DLD1 (cell line): Measurements from ENCODE around the gene CHAD.

Source experiments
- in situ Hi-C: cut with HindIII; loops from 2 replicates; pipeline ENCODE4 v1.10.0; 2017; ENCODE audit warnings: low sequenced_read_pairs

Gene CHAD

DNA sequence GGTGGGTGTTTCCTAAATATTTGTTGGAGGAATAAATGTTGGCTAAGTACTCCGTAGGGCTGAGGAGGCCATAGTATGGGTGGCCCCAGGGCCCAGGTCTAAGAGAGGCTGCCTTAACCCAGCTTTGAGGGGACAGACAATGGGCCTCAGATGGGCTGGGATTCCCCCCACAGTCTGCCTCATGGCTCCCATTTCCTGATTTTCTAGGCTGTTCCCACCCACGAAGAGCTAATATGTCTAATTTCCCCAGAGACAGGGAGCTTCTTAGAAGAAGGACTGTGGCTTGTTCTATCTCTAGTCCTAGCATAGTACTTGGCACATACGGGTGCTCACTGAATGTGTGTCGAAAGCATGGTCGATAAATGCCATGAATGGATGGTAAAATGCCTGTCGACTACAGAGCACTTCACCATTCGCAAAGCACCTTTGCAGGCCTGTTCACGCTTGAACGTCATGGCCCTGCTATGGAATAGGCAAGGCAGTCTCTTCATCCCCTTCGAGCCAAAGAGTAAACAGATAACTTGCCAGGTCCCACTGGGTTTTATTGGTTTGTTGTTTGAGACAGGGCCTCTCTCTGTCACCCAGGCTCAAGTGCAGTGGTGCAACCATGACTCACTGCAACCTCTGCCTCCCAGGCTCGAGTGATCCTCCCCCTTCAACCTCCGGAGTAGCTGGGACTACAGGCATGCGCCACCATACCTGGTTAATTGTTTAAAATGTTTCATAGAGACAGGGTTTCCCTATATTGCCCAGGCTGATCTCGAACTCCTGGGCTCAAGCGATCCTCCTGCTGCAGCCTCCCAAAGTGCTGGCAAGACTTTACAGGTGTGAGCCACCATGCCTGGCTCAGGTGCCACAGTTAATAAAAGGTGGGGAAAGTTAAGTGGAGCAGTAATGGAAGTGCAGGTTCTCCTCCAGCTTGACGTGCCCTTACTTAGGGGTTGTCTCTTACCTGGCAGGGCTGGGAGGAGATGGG is 9.7 kb downstream of the CHAD start:
- in situ Hi-C loops, result no loop called here

DNA sequence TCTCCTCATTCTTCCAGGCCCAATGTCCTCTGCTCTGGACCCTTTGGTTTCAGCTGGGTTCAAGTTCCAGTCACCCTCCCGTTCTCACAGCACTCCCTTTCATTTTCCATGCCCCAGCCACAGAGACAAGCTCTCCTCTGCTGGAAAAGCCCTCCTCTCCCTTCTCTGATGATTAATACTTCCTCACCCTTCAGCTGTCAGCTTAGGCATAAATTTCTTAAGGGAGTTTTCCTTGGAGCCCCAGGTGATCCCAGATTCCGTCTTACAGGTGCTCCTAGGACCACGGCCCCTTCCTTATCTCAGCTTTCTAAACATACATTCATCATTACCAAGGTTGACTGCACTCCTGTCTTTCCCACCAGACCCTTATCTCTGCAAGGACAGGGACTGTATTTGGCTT is 10.4 kb downstream of the CHAD start:
- in situ Hi-C loops, result no loop called here

DNA sequence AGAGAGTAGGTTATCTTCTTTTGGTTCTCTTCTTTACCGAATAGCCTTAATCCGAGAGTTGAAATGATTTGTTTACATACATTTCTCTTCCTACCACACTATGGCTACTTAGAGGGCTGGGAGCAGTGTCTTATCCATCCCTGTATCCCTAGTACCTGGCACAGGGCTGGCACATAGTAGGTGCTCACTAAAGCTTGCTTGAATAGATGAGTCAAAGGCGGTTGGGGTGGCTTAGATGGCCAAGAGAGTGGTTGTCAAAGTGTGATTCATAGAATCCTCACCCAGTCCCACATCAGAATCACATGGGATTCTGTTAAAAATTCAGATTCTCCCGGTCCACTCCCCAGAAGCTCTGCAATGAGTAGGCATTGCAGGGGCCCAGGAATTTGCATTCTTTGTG is 11.1 kb downstream of the CHAD start:
- in situ Hi-C loops, result no loop called here

DNA sequence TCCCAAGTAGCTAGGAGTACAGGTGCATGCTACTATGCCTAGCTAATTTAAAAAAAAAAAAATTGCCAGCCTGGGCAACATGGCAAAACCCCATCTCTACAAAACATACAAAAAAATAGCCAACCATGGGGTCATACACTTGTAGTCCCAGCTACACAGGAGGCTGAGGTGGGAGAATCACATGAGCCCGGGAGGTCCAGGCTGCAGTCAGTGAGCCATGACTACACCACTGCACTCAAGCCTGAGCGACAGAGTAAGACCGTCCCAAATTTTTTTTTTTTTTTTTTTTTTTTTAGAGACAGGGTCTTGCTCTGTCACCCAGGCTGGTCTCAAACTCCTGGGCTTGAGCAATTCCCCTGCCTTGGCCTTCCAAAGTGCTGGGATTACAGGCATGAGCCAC is 14.8 kb downstream of the CHAD start:
- in situ Hi-C loops, result no loop called here

DNA sequence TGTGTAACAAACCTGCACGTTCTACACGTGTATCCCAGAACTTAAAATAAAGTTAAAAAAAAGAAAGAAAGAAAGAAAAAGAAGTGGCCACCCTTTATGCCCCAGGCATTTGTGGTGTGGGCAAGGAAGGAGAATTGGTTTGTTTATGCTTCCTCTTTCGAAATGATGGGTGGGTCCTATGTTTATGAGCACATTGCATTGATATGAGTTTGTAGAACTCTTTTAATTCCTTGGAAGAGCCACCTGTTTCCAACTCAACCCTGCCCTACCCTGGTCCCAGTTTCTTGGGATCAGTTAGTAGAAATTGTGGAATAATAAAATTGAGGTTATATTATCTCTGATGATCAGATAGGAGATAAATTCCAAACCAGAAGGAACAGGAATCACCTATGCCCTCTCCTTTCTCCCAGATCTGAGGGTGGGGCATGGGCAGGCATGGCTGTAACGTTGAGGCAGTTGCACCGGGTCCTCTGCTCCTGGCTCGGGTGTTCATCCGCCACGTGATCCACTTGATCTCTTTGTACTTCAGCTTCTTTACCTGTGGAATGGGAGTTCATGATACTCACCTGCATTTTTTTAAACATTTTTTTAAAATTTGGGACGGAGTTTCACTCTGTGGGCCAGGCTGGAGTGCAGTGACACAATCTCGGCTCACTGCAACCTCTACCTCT is 15.9 kb downstream of the CHAD start:
- in situ Hi-C loops, result no loop called here

DNA sequence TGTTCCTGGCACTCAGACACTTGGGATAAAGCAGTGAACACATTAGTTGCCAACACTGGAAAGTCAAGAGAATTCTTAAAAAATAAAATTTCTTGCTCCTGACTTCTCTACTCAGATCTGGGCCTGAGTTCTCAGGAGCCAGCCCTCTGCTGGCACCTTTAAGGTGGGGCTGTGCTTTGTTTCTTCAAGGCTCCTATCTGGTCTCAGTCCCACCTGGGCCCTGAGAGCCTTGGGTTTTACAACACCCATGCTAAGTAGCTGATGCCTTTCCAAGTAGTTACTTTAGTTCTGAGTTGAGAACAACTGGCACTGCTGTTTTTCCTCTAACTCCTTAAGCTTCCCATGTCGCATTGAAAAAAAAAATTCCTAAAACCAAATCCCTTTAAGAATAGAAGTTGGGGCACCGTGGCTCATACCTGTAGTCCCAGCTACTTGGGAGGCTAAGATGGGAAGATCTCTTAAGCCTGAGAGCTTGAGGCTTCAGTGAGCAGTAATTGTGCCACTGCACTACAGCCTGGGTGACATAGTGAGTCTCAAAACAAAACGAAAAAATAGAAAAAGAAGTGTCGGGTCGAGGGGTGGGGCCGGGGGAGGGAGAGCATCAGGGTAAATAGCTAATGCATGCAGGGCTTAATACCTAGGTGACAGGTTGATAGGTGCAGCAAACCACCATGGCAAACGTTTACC is 16.6 kb downstream of the CHAD start:
- in situ Hi-C loops, result no loop called here

DNA sequence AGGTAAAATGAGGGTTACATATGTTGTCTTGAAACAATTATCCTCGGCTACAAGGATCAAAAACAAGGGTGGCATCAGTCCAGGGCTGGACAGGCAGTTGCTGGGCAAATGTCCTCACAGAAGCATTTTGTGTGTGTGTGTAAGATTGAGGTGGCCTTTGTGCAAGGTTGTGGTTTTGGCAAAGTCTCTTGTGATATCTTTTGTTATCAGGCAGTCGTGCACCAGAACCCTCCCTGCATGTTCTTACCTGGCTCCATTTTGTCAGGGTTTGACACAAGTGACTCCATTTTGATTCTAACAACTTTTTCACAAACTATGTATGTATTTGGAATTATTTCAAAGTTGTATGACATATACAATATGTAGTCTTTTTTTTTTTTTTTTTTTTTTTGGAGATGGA is 20.0 kb downstream of the CHAD start:
- in situ Hi-C loops, result no loop called here

DNA sequence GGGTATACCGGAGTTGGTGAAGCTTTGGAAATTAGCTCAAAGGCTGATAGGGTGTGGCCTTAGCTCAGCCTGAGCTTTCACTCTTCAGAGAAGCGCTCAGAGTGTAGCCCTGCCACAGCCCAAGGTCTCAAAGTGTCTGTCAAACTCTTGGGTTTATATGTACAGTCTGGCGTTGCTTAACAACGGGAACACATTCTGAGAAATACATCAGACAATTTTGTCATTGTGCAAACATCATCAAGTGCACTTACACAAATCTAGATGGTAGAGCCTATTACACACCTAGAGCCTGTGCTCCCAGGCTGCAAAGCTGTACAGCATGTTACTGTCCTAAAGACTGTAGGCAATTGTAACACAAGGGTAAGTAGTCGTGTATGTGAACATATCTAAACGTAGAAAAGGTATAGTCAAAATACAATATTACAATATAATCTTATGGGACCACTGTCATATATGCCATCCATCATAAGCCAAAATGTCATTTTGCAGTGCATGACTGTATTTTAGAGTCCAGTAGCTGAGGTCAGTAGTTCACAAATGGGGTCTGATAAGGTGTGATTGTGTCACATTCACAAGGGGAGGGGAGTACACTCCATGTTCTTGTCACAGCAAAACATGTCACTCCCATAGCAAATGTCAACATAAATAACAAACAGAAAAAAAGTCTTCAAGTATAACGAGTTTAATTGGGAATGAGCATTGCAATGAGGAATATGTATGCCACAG is 20.6 kb downstream of the CHAD start:
- in situ Hi-C loops, result no loop called here

DNA sequence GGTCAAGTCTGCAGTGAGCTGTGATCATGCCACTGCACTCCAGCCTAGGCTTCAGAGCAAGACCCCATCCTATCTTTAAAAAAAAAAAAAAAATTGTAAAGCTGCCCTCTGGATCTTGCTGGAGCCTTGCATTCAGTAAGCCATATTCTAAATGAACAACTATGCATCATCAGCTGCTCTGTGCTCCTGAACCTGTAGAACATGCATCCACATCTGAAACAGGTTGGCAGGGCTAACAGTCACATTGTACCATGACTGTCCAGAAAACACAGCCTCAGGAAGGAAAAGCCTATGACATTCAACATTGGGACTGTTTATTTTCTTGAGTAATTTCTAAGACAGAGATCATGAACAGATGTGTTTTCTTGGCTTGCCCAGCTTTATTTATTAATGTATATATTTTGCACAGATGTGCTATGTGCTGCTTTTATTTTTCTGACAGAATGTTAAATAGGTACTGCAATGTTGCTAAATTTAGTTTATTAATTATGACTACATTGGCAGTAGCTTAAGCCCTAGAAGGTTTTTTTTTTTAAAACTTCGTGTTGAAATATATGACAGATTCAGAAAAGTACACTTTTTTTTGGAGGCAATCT is 22.9 kb downstream of the CHAD start:
- in situ Hi-C loops, result no loop called here

DNA sequence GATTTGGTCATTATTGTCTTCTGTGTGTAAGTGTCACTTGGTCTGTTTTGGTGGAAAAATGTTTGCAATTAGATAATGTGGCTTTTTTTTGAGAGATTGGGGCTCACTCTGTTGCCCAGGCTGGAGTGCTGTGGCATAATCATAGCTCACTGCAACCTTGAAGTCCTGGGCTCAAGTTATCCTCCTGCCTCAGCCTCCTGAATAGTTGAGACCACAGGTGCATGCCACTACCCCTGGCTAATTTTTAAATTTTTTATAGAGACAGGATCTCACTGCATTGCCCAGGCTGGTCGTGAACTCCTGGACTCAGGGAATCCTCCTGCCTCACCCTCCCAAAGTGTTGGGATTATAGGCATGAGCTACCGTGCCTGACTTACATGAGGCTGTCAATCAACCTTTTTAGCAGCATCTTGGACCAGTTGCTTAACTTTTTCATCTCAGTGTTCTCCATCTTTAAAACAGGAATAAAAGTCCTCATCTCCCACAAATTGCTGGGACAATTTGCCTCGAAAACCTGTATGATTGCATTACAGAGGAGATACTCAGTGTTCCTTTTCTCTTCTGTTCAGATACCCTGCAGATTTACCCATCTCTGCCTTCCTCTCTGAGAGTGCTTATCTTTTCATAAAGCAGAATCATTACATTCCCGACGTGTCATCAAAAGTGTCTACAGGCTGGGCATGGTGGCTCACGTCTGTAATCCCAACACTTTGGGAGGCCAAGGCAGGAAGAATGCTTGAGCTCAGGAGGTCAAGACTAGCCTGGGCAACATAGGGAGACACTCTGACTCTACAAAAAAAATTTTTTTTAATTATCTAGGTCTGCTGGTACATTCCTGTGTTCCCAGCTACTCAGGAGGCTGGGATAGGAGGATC is 23.6 kb downstream of the CHAD start:
- in situ Hi-C loops, result no loop called here

DNA sequence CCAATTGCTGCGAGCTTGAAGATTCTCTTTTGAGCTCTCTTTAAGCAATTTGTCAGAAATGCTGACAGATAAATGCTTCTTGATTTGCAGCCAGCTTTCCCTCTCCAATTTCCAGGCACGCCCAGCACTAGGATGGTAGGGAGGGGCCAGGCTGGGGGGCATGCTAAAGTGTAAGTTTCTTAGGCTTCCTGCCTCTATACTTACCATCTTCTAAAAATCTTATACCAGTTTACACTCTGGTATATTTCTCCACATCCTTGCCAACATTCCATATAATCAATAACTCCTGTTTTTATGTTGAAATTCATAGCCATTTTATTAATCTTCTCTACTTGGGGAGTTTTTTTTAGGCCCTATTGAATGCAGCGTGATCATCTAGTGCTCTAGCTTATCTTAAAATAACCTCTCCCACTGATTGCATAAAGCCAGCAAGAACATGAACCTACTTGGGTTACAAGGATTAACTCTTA is 25.1 kb downstream of the CHAD start:
- in situ Hi-C loops, result no loop called here

DNA sequence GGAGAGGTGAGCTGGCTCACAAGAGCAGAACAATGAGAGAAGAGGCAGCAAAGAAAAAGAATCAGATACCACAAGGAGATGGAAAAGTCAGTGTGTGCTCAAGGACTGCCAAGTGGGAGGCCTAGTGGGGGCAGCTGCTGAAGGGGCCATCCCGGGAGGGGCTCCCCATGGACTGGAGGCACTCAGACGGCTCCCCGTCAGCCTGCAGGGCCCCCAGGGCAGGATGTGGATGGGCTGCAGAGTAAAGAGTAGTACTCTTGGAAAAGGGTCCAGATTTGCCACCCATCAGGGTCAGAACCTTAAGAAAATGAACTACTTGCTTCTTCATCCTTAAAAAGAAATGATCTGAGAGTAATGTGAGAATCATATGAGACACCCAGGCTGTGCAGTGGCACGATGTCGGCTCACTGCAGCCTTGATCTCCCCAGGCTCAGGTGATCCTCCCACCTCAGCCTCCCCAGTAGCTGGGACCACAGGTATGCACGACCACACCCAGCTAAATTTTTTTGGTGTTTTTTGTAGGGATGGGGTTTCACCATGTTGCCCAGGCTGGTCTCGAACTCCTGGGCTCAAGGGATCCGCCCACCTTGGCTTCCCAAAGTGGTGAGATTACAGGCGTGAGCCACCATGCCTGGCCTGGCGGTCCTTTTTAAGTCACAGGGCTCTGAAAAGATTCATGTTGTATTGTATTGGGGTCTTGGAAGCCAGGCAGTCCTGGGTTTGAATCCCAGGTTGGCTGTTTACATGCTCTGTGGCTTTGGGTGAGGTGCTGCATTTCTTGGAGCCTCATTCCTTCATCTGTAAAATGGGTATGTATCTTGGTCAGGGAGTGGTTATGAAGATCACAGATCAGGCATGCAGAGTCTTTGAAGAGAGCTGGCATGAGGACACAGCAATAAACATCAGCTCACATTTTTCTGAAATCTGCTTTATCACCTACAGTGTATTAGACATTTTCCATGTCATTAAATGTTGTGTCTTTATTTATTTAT is 27.5 kb downstream of the CHAD start:
- in situ Hi-C loops, result no loop called here

DNA sequence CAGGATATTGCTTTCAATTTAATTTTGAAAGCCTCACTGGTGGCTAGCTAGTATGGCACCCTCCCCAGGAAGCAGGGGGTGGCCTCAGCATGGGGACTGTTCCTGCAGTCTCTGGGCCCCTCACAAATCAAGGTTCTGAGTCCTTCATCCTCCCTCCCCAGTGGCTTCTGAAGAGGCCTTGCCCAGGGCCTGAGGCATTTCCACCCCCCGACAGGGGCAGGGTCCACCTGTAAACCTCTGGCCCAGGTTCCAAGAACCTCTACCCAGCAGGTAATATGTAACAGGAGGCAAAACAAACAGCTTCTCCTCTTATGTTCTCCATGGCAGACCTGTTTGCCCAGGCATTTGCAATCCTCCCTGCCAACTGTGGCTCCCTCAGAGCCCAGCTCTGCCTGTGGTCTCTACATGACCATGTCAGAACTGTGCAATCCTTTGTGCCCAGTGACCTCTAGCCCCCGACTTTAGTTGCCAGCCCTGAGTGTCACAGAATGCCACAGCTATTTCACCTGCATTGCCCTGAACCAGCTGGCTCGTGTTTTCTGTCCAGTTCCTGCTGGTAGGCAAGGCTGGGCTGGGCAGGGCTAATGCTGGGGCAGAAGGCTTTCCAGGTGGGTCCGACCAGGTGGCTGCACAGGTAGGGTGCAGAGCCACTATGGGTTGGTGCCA is 28.4 kb downstream of the CHAD start:
- in situ Hi-C loops, result no loop called here

DNA sequence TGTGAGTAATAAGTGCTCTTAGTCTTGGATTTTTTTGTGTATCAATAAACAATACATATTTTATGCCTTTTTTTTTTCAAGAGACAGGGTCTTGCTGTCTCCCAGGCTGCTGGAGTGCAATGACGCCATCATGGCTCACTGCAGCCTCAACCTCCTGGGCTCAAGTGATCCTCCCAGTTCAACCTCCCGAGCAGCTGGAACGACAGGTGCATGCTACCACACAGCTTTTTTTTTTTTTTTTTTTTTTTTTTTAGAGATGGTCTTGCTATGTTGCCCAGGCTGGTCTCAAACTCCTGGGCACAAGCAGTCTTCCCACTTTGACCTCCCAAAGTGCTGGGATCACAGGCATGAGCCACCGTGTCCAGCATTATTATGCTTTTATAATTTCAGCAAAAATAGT is 29.7 kb downstream of the CHAD start:
- in situ Hi-C loops, result no loop called here

DNA sequence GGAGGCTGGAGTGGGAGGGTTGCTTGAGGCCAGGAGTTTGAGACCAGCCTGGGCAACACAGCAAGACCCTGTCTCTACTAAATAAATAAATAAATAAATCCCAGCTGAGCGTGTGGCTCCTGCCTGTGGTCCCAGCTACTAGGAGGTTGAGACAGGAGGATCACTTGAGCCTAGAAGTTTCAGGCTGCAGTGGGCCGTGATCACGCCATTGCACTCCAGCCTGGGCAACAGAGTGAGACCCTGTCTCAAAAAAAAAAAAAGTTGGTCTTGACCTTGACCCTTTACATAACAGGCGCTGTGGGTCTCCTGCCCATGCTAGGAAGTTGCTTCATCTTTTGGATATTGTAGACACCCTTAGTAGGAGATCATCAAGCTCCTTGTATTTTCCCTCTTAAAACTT is 31.3 kb downstream of the CHAD start:
- in situ Hi-C loops, result no loop called here

DNA sequence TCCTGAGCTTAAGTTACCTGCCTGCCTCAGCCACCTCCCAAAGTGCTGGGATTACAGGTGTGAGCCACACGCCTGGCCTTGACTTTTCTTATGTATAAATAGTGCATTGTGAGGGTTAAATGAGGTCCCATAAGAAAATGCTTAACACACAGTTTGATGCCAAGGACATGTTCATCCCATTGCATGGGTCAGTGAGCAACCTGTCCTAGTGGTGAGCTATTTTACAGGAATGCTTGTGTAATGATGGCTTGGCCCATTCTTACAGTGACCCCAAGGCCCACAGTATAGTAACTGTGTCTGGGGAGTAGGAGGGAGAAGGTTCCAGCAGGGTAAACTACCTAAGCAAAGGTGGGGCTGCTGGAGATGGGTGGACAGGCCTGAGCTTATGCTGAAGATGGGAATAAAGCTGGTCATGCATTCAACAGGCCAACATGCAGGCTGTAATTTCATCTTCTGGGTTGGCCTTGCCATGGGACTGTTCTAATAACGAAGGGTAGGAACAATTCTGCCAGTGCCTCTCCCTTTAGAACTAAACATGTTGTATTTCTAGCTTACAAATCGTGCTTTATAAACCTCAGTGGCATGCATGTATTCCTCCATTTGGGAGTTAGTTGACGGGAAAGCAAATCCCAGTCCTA is 36.4 kb downstream of the CHAD start:
- in situ Hi-C loops, result no loop called here
